SK-N-SH (cell line): ENCODE results near the gene RPS19. TPM values are rescaled to one million over a fixed set of nuclear protein-coding genes. Genes with fewer than 3 reads are reported as not detected.

Experiments used
- CTCF ChIA-PET: fragments of 300-600, 350-600 bp; formaldehyde crosslinking; extraction: SDS; loops from one replicate; lab custom pipeline; 2021; lab: Yijun Ruan, JAX
- POLR2A ChIA-PET: fragments of 350-600 bp; sonication (Branson Sonifier 250); formaldehyde crosslinking; extraction: SDS; loops from one replicate; lab custom pipeline; 2020; ENCODE audit warnings: antibody characterized with exemption, inconsistent platforms; lab: Yijun Ruan, JAX
- DNase-seq: peaks from one replicate; pipeline ENCODE4 v3.0.0; 2012
- H2AFZ ChIP-seq: fragments of 200-600 bp; sonication (generic); 2 replicates; pipeline ENCODE4 v1.8.1; 2016; ENCODE audit warnings: antibody characterized with exemption, mild to moderate bottlenecking, low read depth
- H3F3A ChIP-seq: fragments of 200-600 bp; sonication (generic); replicated peaks from 2 replicates; pipeline ENCODE3; 2016; ENCODE audit warnings: antibody characterized with exemption, mild to moderate bottlenecking; ENCODE audit not compliant: insufficient read depth
- H3K27ac ChIP-seq, 2 experiments: fragments of 200-500 bp in 1 of 2; fragments of 200-600 bp in 1 of 2; sonication (Bioruptor generic) in 1 of 2; sonication (generic), shearing (Covaris generic) in 1 of 2; 2 replicates each; pipeline versions ENCODE4 v1.5.1 to v1.6.1; 2014 to 2016; ENCODE audit warnings: low read depth in 2 of 2, inconsistent platforms in 1 of 2, low read length in 1 of 2, mild to moderate bottlenecking in 1 of 2, mixed read lengths in 1 of 2
- H3K27me3 ChIP-seq: fragments of 200-600 bp; sonication (generic), shearing (Covaris generic); 2 replicates; pipeline ENCODE4 v1.6.1; 2016; ENCODE audit warnings: mixed run types; ENCODE audit not compliant: insufficient read depth
- H3K36me3 ChIP-seq, 2 experiments: fragments of 200-500 bp in 1 of 2; fragments of 200-600 bp in 1 of 2; sonication (Bioruptor generic) in 1 of 2; sonication (generic) in 1 of 2; replicated peaks in 1 of 2; 2 replicates each; pipeline versions ENCODE3 to v1.5.1; 2014 to 2016; ENCODE audit warnings: low read length in 1 of 2, mild to moderate bottlenecking in 1 of 2; ENCODE audit not compliant: insufficient read depth in 2 of 2, control insufficient read depth in 1 of 2
- H3K4me1 ChIP-seq, 2 experiments: fragments of 200-500 bp in 1 of 2; fragments of 200-600 bp in 1 of 2; sonication (Bioruptor generic) in 1 of 2; sonication (generic), shearing (Covaris generic) in 1 of 2; 2 replicates each; pipeline versions ENCODE4 v1.5.1 to v1.6.1; 2014 to 2016; ENCODE audit warnings: low read depth in 1 of 2, low read length in 1 of 2, mixed run types in 1 of 2; ENCODE audit not compliant: insufficient read depth in 2 of 2, control insufficient read depth in 1 of 2
- H3K4me2 ChIP-seq: fragments of 200-600 bp; sonication (generic), shearing (Covaris generic); 2 replicates; pipeline ENCODE4 v1.6.1; 2017; ENCODE audit warnings: mixed run types
- H3K4me3 ChIP-seq, 2 experiments: fragments of 200-500 bp in 1 of 2; fragments of 200-600 bp in 1 of 2; sonication (Bioruptor generic) in 1 of 2; sonication (generic), shearing (Covaris generic) in 1 of 2; 2 replicates each; pipeline versions ENCODE4 v1.5.1 to v1.8.1; 2014 to 2016; ENCODE audit warnings: low read depth in 2 of 2, inconsistent platforms in 1 of 2, low read length in 1 of 2, mild to moderate bottlenecking in 1 of 2, mixed read lengths in 1 of 2, moderate library complexity in 1 of 2
- H3K79me2 ChIP-seq: fragments of 200-600 bp; sonication (generic); 2 replicates; pipeline ENCODE4 v1.8.1; 2017; ENCODE audit warnings: mild to moderate bottlenecking; ENCODE audit not compliant: insufficient read depth
- H3K9ac ChIP-seq: fragments of 200-600 bp; sonication (generic); 2 replicates; pipeline ENCODE4 v1.6.1; 2017; ENCODE audit warnings: mixed run types
- H3K9me2 ChIP-seq: fragments of 200-600 bp; sonication (generic); 2 replicates; pipeline ENCODE4 v1.6.1; 2017; ENCODE audit warnings: mixed run types
- H3K9me3 ChIP-seq: fragments of 200-600 bp; sonication (generic); 2 replicates; pipeline ENCODE4 v1.6.1; 2017; ENCODE audit warnings: mixed run types, mild to moderate bottlenecking, moderate library complexity
- H4K20me1 ChIP-seq: fragments of 200-600 bp; sonication (generic); 2 replicates; pipeline ENCODE4 v1.6.1; 2017; ENCODE audit warnings: mild to moderate bottlenecking, mixed run types; ENCODE audit not compliant: insufficient read depth
- FOSL2 ChIP-seq: IDR thresholded peaks from 2 replicates; pipeline ENCODE4 v1.4.0; 2012; ENCODE audit warnings: low read depth, mild to moderate bottlenecking, moderate library complexity, borderline replicate concordance
- GATA2 ChIP-seq: sonication (generic); formaldehyde crosslinking; IDR thresholded peaks from 2 replicates; pipeline ENCODE4 v1.5.0; 2020; ENCODE audit warnings: mild to moderate bottlenecking, missing genetic modification reagents
- NRF1 ChIP-seq: IDR thresholded peaks from 2 replicates; pipeline ENCODE4 v1.6.1; 2012; ENCODE audit warnings: low read depth, mild to moderate bottlenecking, low read length
- POLR2AphosphoS5 ChIP-seq: IDR thresholded peaks from 2 replicates; pipeline ENCODE4 v1.6.1; 2012; ENCODE audit warnings: low read depth, low read length
- RAD21 ChIP-seq: IDR thresholded peaks from 2 replicates; pipeline ENCODE4 v1.6.1; 2012; ENCODE audit warnings: mild to moderate bottlenecking, low read length
- RCOR1 ChIP-seq: fragments of 150-350 bp; IDR thresholded peaks from 2 replicates; pipeline ENCODE4 v1.6.1; 2017; ENCODE audit warnings: antibody characterized with exemption, low read length
- RXRA ChIP-seq: IDR thresholded peaks from 2 replicates; pipeline ENCODE4 v1.4.0; 2012; ENCODE audit warnings: low read depth, mild to moderate bottlenecking, borderline replicate concordance
- TAF1 ChIP-seq: IDR thresholded peaks from 2 replicates; pipeline ENCODE4 v1.6.1; 2012; ENCODE audit warnings: low read depth, mild to moderate bottlenecking, low read length, moderate library complexity, borderline replicate concordance
- WGBS: methylation state at CpG from one replicate; pipeline ENCODE4 v1.1.6; 2017; ENCODE audit warnings: low lambda C conversion rate; 5-methylcytosine and 5-hydroxymethylcytosine counted together
- polyA plus RNA-seq, 3 experiments: library from polyadenylated mRNA; depleted of rRNA; stranded (reverse); fragments of >200 nt; gene quantifications; 2 replicates each; pipeline ENCODE4 v1.2.3, GENCODE V29; 2012
- TF ChIP-seq, protein P1 (sequence below): fragments of 150-350 bp; IDR thresholded peaks from 2 replicates; pipeline ENCODE4 v1.6.1; 2017; ENCODE audit warnings: antibody characterized with exemption, low read length, low read depth, borderline replicate concordance
- TF ChIP-seq, protein P2 (sequence below): IDR thresholded peaks from 2 replicates; pipeline ENCODE4 v1.6.1; 2012; ENCODE audit warnings: mild to moderate bottlenecking, low read depth, low read length, moderate library complexity
- TF ChIP-seq, protein P3 (sequence below): IDR thresholded peaks from 2 replicates; pipeline ENCODE4 v1.4.0; 2012; ENCODE audit warnings: low read depth

The RPS19 gene
- polyA plus RNA-seq, 1 of the 3 experiments (the other 2 are of a cell fraction), result 2,819 TPM

DNA sequence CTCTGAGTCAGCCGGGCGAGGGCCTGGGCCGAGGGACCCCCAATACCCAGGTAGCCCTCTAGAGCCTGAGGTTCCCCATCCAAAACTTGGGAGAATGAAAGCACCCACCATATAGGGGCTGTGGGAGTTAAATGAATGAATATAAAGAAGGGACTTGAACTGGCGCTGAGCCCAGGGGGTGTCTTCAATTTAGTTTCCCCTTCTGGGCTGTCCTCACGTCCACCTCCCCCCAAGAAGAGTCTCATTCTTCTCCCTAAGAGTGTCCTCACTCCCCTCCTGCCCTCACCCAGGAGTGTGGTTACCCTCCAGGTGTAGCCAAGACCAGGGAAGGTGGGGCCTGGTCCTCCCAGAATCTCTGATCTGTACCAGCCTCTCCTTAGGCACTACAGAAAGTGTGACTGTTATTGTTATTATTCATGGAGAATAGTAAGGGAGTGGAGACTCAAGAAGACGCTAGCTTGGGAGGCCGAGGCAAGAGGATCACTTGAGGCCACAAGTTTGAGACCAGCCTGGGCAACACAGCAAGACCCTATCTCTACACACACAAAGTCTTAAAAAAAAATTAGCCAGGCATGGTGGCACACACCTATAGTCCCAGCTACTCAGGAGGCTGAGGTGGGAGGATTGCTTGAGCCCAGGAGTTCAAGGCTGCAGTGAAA is 19.7 kb downstream of the RPS19 start:
- no peak overlapping the region for H2AFZ ChIP-seq
- H3F3A ChIP-seq, result peaks cover 16% of the 10 kb centered on the region
- H3K27ac ChIP-seq, result no peak overlapping the region
- no peaks in the 10 kb centered on the region for H3K36me3 ChIP-seq
- H3K79me2 ChIP-seq, result peaks cover 6% of the 10 kb centered on the region
- no peak overlapping the region for H3K4me3 ChIP-seq
- DNase-seq, result no peak
- H3K9ac ChIP-seq, result no peak overlapping the region
- H3K27me3 ChIP-seq, result no peaks in the 10 kb centered on the region
- CTCF ChIA-PET, result no interaction called here
- no peaks in the 10 kb centered on the region for H3K9me3 ChIP-seq
- peaks cover 0 to 13% of the 10 kb centered on the region in 2 experiments; a peak in 2 of 4 replicates for H3K4me1 ChIP-seq
- TF ChIP-seq, protein P1, sequence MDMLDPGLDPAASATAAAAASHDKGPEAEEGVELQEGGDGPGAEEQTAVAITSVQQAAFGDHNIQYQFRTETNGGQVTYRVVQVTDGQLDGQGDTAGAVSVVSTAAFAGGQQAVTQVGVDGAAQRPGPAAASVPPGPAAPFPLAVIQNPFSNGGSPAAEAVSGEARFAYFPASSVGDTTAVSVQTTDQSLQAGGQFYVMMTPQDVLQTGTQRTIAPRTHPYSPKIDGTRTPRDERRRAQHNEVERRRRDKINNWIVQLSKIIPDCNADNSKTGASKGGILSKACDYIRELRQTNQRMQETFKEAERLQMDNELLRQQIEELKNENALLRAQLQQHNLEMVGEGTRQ, result no peak
- no peak for TF ChIP-seq GATA2
- TF ChIP-seq NRF1, result no peak
- TF ChIP-seq FOSL2, result no peak
- TF ChIP-seq RXRA, result no peak
- TF ChIP-seq TAF1, result no peak
- TF ChIP-seq, protein P2, sequence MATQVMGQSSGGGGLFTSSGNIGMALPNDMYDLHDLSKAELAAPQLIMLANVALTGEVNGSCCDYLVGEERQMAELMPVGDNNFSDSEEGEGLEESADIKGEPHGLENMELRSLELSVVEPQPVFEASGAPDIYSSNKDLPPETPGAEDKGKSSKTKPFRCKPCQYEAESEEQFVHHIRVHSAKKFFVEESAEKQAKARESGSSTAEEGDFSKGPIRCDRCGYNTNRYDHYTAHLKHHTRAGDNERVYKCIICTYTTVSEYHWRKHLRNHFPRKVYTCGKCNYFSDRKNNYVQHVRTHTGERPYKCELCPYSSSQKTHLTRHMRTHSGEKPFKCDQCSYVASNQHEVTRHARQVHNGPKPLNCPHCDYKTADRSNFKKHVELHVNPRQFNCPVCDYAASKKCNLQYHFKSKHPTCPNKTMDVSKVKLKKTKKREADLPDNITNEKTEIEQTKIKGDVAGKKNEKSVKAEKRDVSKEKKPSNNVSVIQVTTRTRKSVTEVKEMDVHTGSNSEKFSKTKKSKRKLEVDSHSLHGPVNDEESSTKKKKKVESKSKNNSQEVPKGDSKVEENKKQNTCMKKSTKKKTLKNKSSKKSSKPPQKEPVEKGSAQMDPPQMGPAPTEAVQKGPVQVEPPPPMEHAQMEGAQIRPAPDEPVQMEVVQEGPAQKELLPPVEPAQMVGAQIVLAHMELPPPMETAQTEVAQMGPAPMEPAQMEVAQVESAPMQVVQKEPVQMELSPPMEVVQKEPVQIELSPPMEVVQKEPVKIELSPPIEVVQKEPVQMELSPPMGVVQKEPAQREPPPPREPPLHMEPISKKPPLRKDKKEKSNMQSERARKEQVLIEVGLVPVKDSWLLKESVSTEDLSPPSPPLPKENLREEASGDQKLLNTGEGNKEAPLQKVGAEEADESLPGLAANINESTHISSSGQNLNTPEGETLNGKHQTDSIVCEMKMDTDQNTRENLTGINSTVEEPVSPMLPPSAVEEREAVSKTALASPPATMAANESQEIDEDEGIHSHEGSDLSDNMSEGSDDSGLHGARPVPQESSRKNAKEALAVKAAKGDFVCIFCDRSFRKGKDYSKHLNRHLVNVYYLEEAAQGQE, result no peak
- TF ChIP-seq POLR2AphosphoS5, result no peak
- no peak for TF ChIP-seq RCOR1
- TF ChIP-seq RAD21, result no peak
- TF ChIP-seq, protein P3, sequence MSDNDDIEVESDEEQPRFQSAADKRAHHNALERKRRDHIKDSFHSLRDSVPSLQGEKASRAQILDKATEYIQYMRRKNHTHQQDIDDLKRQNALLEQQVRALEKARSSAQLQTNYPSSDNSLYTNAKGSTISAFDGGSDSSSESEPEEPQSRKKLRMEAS, result no peak
- TF ChIP-seq, all 33 proteins: peak for 0
- 73% methylated on average over 7 of the region's 7 CpGs for WGBS
- no peaks in the 10 kb centered on the region for H3K9me2 ChIP-seq
- peaks cover 2% of the 10 kb centered on the region for H4K20me1 ChIP-seq
- H3K4me2 ChIP-seq, result no peak overlapping the region
- POLR2A ChIA-PET, result no interaction called here

DNA sequence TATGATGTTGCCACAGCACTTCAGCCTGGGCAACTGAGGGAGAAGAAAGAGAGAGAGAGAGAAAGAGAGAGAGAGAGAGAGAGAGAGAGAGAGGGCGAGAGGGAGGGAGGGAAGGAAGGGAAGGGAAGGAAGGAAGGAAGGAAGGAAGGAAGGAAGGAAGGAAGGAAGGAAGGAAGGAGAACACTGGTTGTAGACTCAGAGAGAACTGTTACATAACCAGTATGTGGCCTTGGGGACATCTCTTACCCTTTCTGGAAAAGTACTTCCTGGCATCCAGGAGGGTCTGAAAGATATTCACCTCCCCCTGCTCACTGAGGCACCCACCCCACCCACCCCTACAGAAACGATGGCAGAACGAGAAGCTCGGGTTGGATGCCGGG is 20.3 kb downstream of the RPS19 start:
- H3K9ac ChIP-seq, result no peak overlapping the region
- H3F3A ChIP-seq, result peaks cover 13% of the 10 kb centered on the region
- H3K79me2 ChIP-seq, result peaks cover 12% of the 10 kb centered on the region
- no peak overlapping the region for H3K4me3 ChIP-seq
- H3K27me3 ChIP-seq, result no peaks in the 10 kb centered on the region
- H3K4me2 ChIP-seq, result no peak overlapping the region
- no peaks in the 10 kb centered on the region for H3K9me2 ChIP-seq
- peaks cover 5% of the 10 kb centered on the region for H4K20me1 ChIP-seq
- H3K4me1 ChIP-seq, result peaks cover 0 to 16% of the 10 kb centered on the region in 2 experiments; a peak in 2 of 4 replicates
- no peak overlapping the region for H2AFZ ChIP-seq
- H3K36me3 ChIP-seq, result no peaks in the 10 kb centered on the region
- H3K9me3 ChIP-seq, result no peaks in the 10 kb centered on the region
- WGBS, result 78% methylated on average over 5 of the region's 5 CpGs
- ChIA-PET CTCF (interaction anchor here (0.9 kb wide), 1 partner anchor 148 kb away, joined by 3 read pairs; no protein-coding TSS in a partner anchor), POLR2A (interaction anchor here (1.1 kb wide), 1 partner anchor 20 kb away, joined by 3 read pairs; the partner anchor contains the start of gene RPS19)
- no peak overlapping the region for H3K27ac ChIP-seq
- no peak for DNase-seq
- TF ChIP-seq NRF1 (no peak), RAD21 (no peak), GATA2 (no peak)
- TF ChIP-seq, all 33 proteins: peak for 0
